HG03457 (cell line): ENCODE results near the gene OR7D2.
"Not testable (repeated sequence)": the region's sequence is repeated elsewhere in the genome, so short reads cannot be mapped to it uniquely, and the experiment has no call there.

Experiments used
- ATAC-seq: cut with Tn5 transposase; IDR thresholded peaks from one replicate; pipeline ENCODE4 v1.9.1; 2021; ENCODE audit warnings: moderate number of reproducible peaks; ENCODE audit not compliant: unreplicated experiment

The OR7D2 gene

GRCh38 chr19:9198044-9198443, 19.3 kb downstream of the OR7D2 start:
- ATAC-seq = not testable (repeated sequence)

DNA sequence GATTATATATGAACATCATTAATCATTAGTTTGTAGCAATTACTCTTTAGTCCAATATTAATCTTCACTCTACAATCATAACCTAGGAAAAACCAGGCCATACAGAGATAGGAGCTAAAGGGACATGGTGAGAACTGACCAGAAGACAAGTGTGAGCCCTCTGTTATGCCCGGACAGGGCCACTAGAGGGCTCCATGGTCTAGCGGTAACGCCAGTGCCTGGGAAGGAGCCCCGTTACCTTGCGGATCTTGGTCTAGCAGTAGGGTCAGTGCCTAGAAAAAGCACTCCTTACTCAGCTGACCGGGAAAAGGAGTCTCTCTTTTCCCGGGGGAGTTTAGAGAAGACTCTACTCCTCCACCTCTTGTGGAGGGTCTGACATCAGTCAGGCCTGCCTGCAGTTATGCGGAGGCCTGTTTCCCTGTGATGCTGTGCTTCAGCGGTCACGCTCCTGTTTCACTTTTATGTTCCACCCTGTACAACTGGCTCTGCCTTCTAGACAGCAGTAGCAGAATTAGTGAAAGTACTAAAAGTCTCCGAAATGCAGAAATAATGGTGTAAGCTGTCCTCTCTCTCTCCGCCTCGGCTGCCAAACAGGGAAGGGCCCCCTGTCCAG, 26.8 kb downstream of the OR7D2 start:
- ATAC-seq = no peak

GRCh38 chr19:9219489-9219888, 40.7 kb downstream of the OR7D2 start, which contains the start of gene OR7D4:
OR7D4 (minus strand) TSS chr19:9219589; CDS start chr19:9214837, 4,752 bp downstream.
- no peak for ATAC-seq
